K562 (cell line): ENCODE measurements around the gene BNC1. TPM values are rescaled to one million over a fixed set of nuclear protein-coding genes. Genes with fewer than 3 reads are reported as not detected.

Experiments
- ATAC-seq: fragments of 200-7000 bp; cut with Tn5 transposase; 3 replicates; pipeline ENCODE4 v1.9.1; 2020; ENCODE audit warnings: moderate library complexity
- BruUV-seq: library from RNA; stranded (reverse); fragments of 400-500 nt; replicated peaks from 2 replicates; lab custom pipeline; 2021; lab: Mats Ljungman, UMichigan
- CTCF ChIA-PET: fragments of 300-600 bp; formaldehyde crosslinking; extraction: SDS; loops from one replicate; lab custom pipeline; 2021; ENCODE audit warnings: low intra/inter-chr PET ratio; lab: Yijun Ruan, JAX
- POLR2A ChIA-PET: fragments of 300-600, 350-650 bp; sonication (Branson Sonifier 250); formaldehyde crosslinking; extraction: SDS; loops from one replicate; lab custom pipeline; 2021; ENCODE audit warnings: antibody characterized with exemption, inconsistent platforms; lab: Yijun Ruan, JAX
- DNase-seq, 4 experiments: peaks; one replicate each; pipeline versions ENCODE4 v3.0.0 to v3.0.0-alpha.2; 2011 to 2018; ENCODE audit warnings: low spot score in 3 of 4, mixed read lengths in 3 of 4; ENCODE audit errors: extremely low read depth in 1 of 4
- FAIRE-seq: peaks from 2 replicates; lab custom pipeline; 2011; peaks lifted over from hg19 to GRCh38; lab: Jason Lieb, UNC
- H2AFZ ChIP-seq: 2 replicates; pipeline ENCODE4 v1.6.0; 2011; ENCODE audit warnings: low read depth, low read length, control low read depth, inconsistent platforms
- H3K27ac ChIP-seq: fragments of 200-600 bp; 3 replicates; pipeline ENCODE4 v1.8.0; 2011; ENCODE audit warnings: low read depth, mild to moderate bottlenecking, control low read depth, inconsistent platforms, low read length, moderate library complexity, mixed read lengths; ENCODE audit errors: extremely low read depth
- H3K27me3 ChIP-seq, 2 experiments: fragments of 300-600 bp in 1 of 2; 2 replicates in 1 of 2; 3 replicates in 1 of 2; pipeline versions ENCODE4 v1.6.0 to v1.8.0; 2011; ENCODE audit warnings: inconsistent platforms in 2 of 2, low read length in 2 of 2, mild to moderate bottlenecking in 1 of 2, mixed read lengths in 1 of 2, moderate library complexity in 1 of 2; ENCODE audit not compliant: control insufficient read depth in 2 of 2, insufficient read depth in 2 of 2
- H3K36me3 ChIP-seq: fragments of 300-600 bp; 3 replicates; pipeline ENCODE4 v1.8.0; 2011; ENCODE audit warnings: mild to moderate bottlenecking, low read length, inconsistent platforms; ENCODE audit not compliant: control insufficient read depth, insufficient read depth
- H3K4me1 ChIP-seq, 2 experiments: fragments of 200-600 bp in 1 of 2; replicated peaks in 1 of 2; 2 replicates in 1 of 2; 3 replicates in 1 of 2; pipeline versions ENCODE4 v1.5.1 to v1.8.0; 2011; ENCODE audit warnings: inconsistent platforms in 2 of 2, low read length in 2 of 2, mild to moderate bottlenecking in 1 of 2, mixed read lengths in 1 of 2, moderate library complexity in 1 of 2; ENCODE audit not compliant: control insufficient read depth in 2 of 2, insufficient read depth in 2 of 2
- H3K4me2 ChIP-seq: 2 replicates; pipeline ENCODE4 v1.6.1; 2011; ENCODE audit warnings: low read length, control low read depth, inconsistent platforms, mixed read lengths; ENCODE audit not compliant: insufficient read depth
- H3K4me3 ChIP-seq: fragments of 200-600 bp; sonication (generic), shearing (Covaris generic); 2 replicates; pipeline ENCODE4 v1.5.1; 2016; ENCODE audit warnings: control low read depth, inconsistent platforms
- H3K79me2 ChIP-seq: fragments of 200-600 bp; 3 replicates; pipeline ENCODE4 v1.8.0; 2011; ENCODE audit warnings: low read length, inconsistent platforms; ENCODE audit not compliant: control insufficient read depth, insufficient read depth
- H3K9ac ChIP-seq, 2 experiments: 2 replicates each; pipeline versions ENCODE4 v1.6.0 to v1.6.1; 2011; ENCODE audit warnings: low read depth in 2 of 2, low read length in 2 of 2, control low read depth in 1 of 2, inconsistent platforms in 1 of 2, mild to moderate bottlenecking in 1 of 2, mixed read lengths in 1 of 2; ENCODE audit not compliant: insufficient read depth in 1 of 2
- H3K9me1 ChIP-seq: one replicate; pipeline ENCODE4 v1.6.0; 2011; ENCODE audit warnings: inconsistent platforms, mild to moderate bottlenecking, low read length, moderate library complexity; ENCODE audit not compliant: control insufficient read depth, insufficient read depth
- H3K9me3 ChIP-seq: replicated peaks from 2 replicates; pipeline ENCODE4 v1.5.1; 2011; ENCODE audit warnings: low read depth, low read length, inconsistent platforms; ENCODE audit not compliant: control insufficient read depth, insufficient read depth
- H4K20me1 ChIP-seq: replicated peaks from 2 replicates; pipeline ENCODE4 v1.6.1; 2011; ENCODE audit warnings: low read length, inconsistent platforms, mixed read lengths; ENCODE audit not compliant: control insufficient read depth, insufficient read depth
- AFF4 ChIP-seq: sonication (generic); formaldehyde crosslinking; IDR thresholded peaks from 2 replicates; pipeline ENCODE4 v1.8.0; 2023; ENCODE audit warnings: mild to moderate bottlenecking, missing genetic modification reagents
- CBX1 ChIP-seq: sonication (generic); IDR thresholded peaks from 2 replicates; pipeline ENCODE4 v1.6.1; 2016; ENCODE audit warnings: antibody characterized with exemption, low read depth, mild to moderate bottlenecking
- CHAMP1 ChIP-seq: fragments of 450-650 bp; IDR thresholded peaks from 2 replicates; pipeline ENCODE4 v1.6.1; 2016; ENCODE audit warnings: mild to moderate bottlenecking
- ETV6 ChIP-seq, 3 experiments: fragments of 150-350 bp in 1 of 3; sonication (generic) in 1 of 3; formaldehyde crosslinking in 1 of 3; IDR thresholded peaks; 2 replicates each; pipeline versions ENCODE4 v1.6.1 to v1.8.0; 2014 to 2022; ENCODE audit warnings: borderline replicate concordance in 2 of 3, low read depth in 2 of 3, antibody characterized with exemption in 1 of 3, low read length in 1 of 3, mild to moderate bottlenecking in 1 of 3, missing genetic modification reagents in 1 of 3
- FOXO4 ChIP-seq: fragments of 450-650 bp; formaldehyde crosslinking; IDR thresholded peaks from 2 replicates; pipeline ENCODE4 v1.4.0; 2020; ENCODE audit warnings: mild to moderate bottlenecking, moderate library complexity
- KDM4B ChIP-seq, 2 experiments: fragments of 450-650 bp in 1 of 2; sonication (generic) in 1 of 2; IDR thresholded peaks; 2 replicates each; pipeline ENCODE4 v1.6.1; 2016 to 2017; ENCODE audit warnings: borderline replicate concordance in 2 of 2, antibody characterized with exemption in 1 of 2, low read depth in 1 of 2, mild to moderate bottlenecking in 1 of 2
- MYBL2 ChIP-seq, 2 experiments: fragments of 450-650 bp in 1 of 2; sonication (generic) in 1 of 2; formaldehyde crosslinking in 1 of 2; IDR thresholded peaks; 2 replicates each; pipeline versions ENCODE4 v1.6.1 to v1.8.1; 2017 to 2022; ENCODE audit warnings: borderline replicate concordance in 1 of 2, inconsistent platforms in 1 of 2, low read depth in 1 of 2, mild to moderate bottlenecking in 1 of 2, missing genetic modification reagents in 1 of 2, moderate library complexity in 1 of 2
- NR3C1 ChIP-seq: sonication (generic); formaldehyde crosslinking; IDR thresholded peaks from 2 replicates; pipeline ENCODE4 v1.8.1; 2022; ENCODE audit warnings: missing genetic modification reagents
- SNIP1 ChIP-seq: fragments of 450-650 bp; IDR thresholded peaks from 2 replicates; pipeline ENCODE4 v1.7.1; 2017; ENCODE audit warnings: low read depth, mild to moderate bottlenecking
- XRCC4 ChIP-seq: IDR thresholded peaks from one replicate; pipeline ENCODE4 v1.6.1; 2011; ENCODE audit not compliant: insufficient read depth, insufficient read length; ENCODE audit errors: extremely low read depth
- ZC3H4 ChIP-seq: sonication (generic); formaldehyde crosslinking; IDR thresholded peaks from 2 replicates; pipeline ENCODE4 v1.9.0; 2021; ENCODE audit warnings: missing genetic modification reagents, borderline replicate concordance
- ZNF184 ChIP-seq: sonication (generic); formaldehyde crosslinking; IDR thresholded peaks from 2 replicates; pipeline ENCODE4 v1.5.0; 2020; ENCODE audit warnings: missing genetic modification reagents
- WGBS: fragments of 100-300 bp; shearing (Covaris generic); methylation state at CpG from one replicate; pipeline ENCODE4 v1.1.6; 2016; ENCODE audit warnings: low coverage, mixed read lengths; ENCODE audit not compliant: insufficient coverage; ENCODE audit errors: missing lambda C conversion rate; 5-methylcytosine and 5-hydroxymethylcytosine counted together
- in situ Hi-C: fragments of 300-500 bp; cut with MboI; formaldehyde crosslinking; loops from 4 replicates; pipeline ENCODE4 v1.15.0; 2018; ENCODE audit warnings: inconsistent platforms, mixed read lengths
- intact Hi-C: fragments of 100-400 bp; cut with micrococcal nuclease; formaldehyde crosslinking; loops from 2 replicates; pipeline ENCODE4 v1.14.2; 2022
- polyA plus RNA-seq, 8 experiments: library from polyadenylated mRNA; depleted of rRNA in 4 of 8; stranded (reverse) in 5 of 8; unstranded in 3 of 8; fragments of >200 nt; fragmentation: Nextera tagmentation in 2 of 8; fragmentation: Illumina TruSeq in 1 of 8; extraction: Ambion mirVana in 2 of 8; extraction: Trizol in 1 of 8; gene quantifications; 2 replicates each; pipeline versions ENCODE4 v1.2.1 to v1.2.3, GENCODE V29; 2011 to 2014; ENCODE audit warnings: inconsistent platforms in 1 of 8, missing spikeins in 1 of 8
- total RNA-seq, 7 experiments: library from RNA; depleted of rRNA in 6 of 7; stranded (reverse); fragments of >200 nt in 6 of 7; fragmentation: Illumina TruSeq in 2 of 7; extraction: Trizol in 2 of 7; gene quantifications; 2 replicates each; pipeline versions ENCODE4 v1.2.1 to v1.2.3, GENCODE V29; 2011 to 2021; ENCODE audit warnings: low replicate concordance in 1 of 7
- TF ChIP-seq, protein P1 (sequence below): fragments of 450-650 bp; formaldehyde crosslinking; IDR thresholded peaks from 2 replicates; pipeline ENCODE4 v1.4.0; 2022; ENCODE audit warnings: mild to moderate bottlenecking, moderate library complexity

Gene BNC1
- total and polyA plus RNA-seq, 9 of the 15 experiments (the other 6 are each of a cell fraction or from before 2014, with no cell fraction given), result not detected

DNA sequence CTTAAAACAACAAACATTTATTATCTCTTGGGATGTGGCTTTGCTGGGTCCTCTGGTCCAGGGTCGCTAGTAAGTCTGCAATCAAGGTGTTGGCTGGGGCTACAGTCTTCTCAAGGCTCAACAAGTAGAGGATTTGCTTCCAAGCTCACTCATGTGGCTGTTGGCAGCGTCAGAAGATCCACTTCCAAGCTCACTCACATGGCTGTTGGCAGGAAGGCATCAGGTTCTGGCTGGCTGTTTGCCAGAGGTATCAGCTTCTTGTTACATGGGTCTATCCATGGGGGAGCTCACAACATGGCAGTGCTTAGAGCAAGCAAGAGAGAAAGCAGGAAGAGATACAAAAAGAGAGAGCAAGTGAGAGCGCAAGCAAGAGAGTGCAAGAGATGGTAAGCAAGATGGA lies 15.0 kb upstream of the BNC1 start:
- BruUV-seq, result no TSS peak
- in situ Hi-C loops (no loop called here), intact Hi-C loops (no loop called here)
- Histone ChIP-seq H2AFZ (no peak overlapping the region), H3K27ac (no peak overlapping the region), H3K9me3 (no peaks in the 10 kb centered on the region), H3K27me3 (peaks cover 0 to 2% of the 10 kb centered on the region in 2 experiments; a peak in 1 of 5 replicates), H3K4me1 (no peaks in the 10 kb centered on the region), H3K4me3 (no peak overlapping the region), H3K4me2 (no peak overlapping the region), H3K36me3 (no peaks in the 10 kb centered on the region), H3K79me2 (no peaks in the 10 kb centered on the region), H3K9ac (no peak overlapping the region), H4K20me1 (no peaks in the 10 kb centered on the region), H3K9me1 (no peaks in the 10 kb centered on the region)
- ChIA-PET CTCF (no interaction called here), POLR2A (interaction anchor here (1.1 to 1.3 kb wide), 2 partner anchors 11 to 16 kb away, joined by 3 to 4 read pairs; no protein-coding TSS in a partner anchor)
- DNase-seq (no peak), FAIRE-seq (no peak), ATAC-seq (no peak)
- WGBS, result 0% methylated on average over 3 of the region's 3 CpGs
- TF ChIP-seq, protein P1, sequence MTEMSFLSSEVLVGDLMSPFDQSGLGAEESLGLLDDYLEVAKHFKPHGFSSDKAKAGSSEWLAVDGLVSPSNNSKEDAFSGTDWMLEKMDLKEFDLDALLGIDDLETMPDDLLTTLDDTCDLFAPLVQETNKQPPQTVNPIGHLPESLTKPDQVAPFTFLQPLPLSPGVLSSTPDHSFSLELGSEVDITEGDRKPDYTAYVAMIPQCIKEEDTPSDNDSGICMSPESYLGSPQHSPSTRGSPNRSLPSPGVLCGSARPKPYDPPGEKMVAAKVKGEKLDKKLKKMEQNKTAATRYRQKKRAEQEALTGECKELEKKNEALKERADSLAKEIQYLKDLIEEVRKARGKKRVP (CRISPR knock-in tag), result no peak
- TF ChIP-seq ZNF184 (no peak), FOXO4 (CRISPR knock-in tag) (no peak), KDM4B (IDR thresholded peaks at IDR 0.05; ENCODE audit: borderline replicate concordance in 2 of 2, low read depth in 1 of 2) (no peak), NR3C1 (CRISPR knock-in tag) (no peak), AFF4 (no peak), MYBL2 (IDR thresholded peaks at IDR 0.05; ENCODE audit: low read depth) (no peak), MYBL2 (CRISPR knock-in tag; IDR thresholded peaks at IDR 0.05; ENCODE audit: borderline replicate concordance) (no peak), ETV6 (IDR thresholded peaks at IDR 0.05; ENCODE audit: borderline replicate concordance in 1 of 2, low read depth in 2 of 2, low read length in 1 of 2) (no peak), ETV6 (CRISPR knock-in tag; IDR thresholded peaks at IDR 0.05; ENCODE audit: borderline replicate concordance) (no peak), ZC3H4 (no peak), CHAMP1 (no peak), XRCC4 (no peak), SNIP1 (no peak), CBX1 (no peak)
